A549 (cell line): ENCODE results near the gene SOX6. TPM values are rescaled to one million over a fixed set of nuclear protein-coding genes. Genes with fewer than 3 reads are reported as not detected.

Experiments used
- ATAC-seq, 2 experiments: fragments of 200-7000 bp in 1 of 2; fragments of >200 bp in 1 of 2; cut with Nextera tagmentation in 1 of 2; cut with Tn5 transposase in 1 of 2; 3 replicates each; pipeline versions ENCODE4 v1.8.0 to v1.9.1; 2018 to 2020; ENCODE audit warnings: mild to moderate bottlenecking in 1 of 2, moderate library complexity in 1 of 2
- CTCF ChIA-PET: fragments of 300-600 bp; sonication (Branson Sonifier 250); formaldehyde crosslinking; extraction: SDS; loops from one replicate; lab custom pipeline; 2021; ENCODE audit warnings: antibody characterized with exemption, inconsistent platforms; lab: Yijun Ruan, JAX
- POLR2A ChIA-PET: fragments of 350-600 bp; formaldehyde crosslinking; extraction: SDS; loops from one replicate; lab custom pipeline; 2021; ENCODE audit warnings: antibody characterized with exemption, inconsistent platforms; lab: Yijun Ruan, JAX
- DNase-seq, 2 experiments: peaks; one replicate each; pipeline versions ENCODE4 v3.0.0 to v3.0.0-alpha.2; 2011 to 2016; ENCODE audit warnings: low read depth in 1 of 2, low spot score in 1 of 2
- FAIRE-seq: peaks from 2 replicates; lab custom pipeline; 2011; peaks lifted over from hg19 to GRCh38; lab: Jason Lieb, UNC
- H3K27ac ChIP-seq, 2 experiments: fragments of >200 bp; sonication (Bioruptor Twin); formaldehyde crosslinking; 3 replicates each; pipeline ENCODE4 v1.5.1; 2016 to 2017
- H3K4me1 ChIP-seq: fragments of >200 bp; sonication (Bioruptor Twin); formaldehyde crosslinking; 3 replicates; pipeline ENCODE4 v1.6.1; 2016
- H3K4me2 ChIP-seq: fragments of >200 bp; sonication (Bioruptor Twin); formaldehyde crosslinking; 3 replicates; pipeline ENCODE4 v1.6.1; 2016
- H3K4me3 ChIP-seq: fragments of >200 bp; sonication (Bioruptor Twin); formaldehyde crosslinking; 3 replicates; pipeline ENCODE4 v1.5.1; 2016
- H3K9me3 ChIP-seq: fragments of >200 bp; sonication (Bioruptor Twin); formaldehyde crosslinking; 3 replicates; pipeline ENCODE4 v1.6.1; 2016
- CEBPB ChIP-seq, 2 experiments: fragments of >200 bp in 1 of 2; sonication (Bioruptor Twin) in 1 of 2; formaldehyde crosslinking in 1 of 2; IDR thresholded peaks; 2 replicates each; pipeline ENCODE4 v1.6.1; 2012 to 2016
- CHD4 ChIP-seq: fragments of 200-600 bp; sonication (generic); IDR thresholded peaks from 2 replicates; pipeline ENCODE4 v1.6.1; 2016; ENCODE audit warnings: antibody characterized with exemption, mild to moderate bottlenecking, borderline replicate concordance
- EHF ChIP-seq: fragments of 250-450 bp; sonication (Bioruptor Pico); IDR thresholded peaks from 2 replicates; pipeline ENCODE4 v1.5.0; 2020; ENCODE audit warnings: mild to moderate bottlenecking
- EP300 ChIP-seq, 2 experiments: fragments of >200 bp; sonication (Bioruptor Twin); formaldehyde crosslinking; IDR thresholded peaks; 2 replicates in 1 of 2; 3 replicates in 1 of 2; pipeline ENCODE4 v1.6.1; 2016 to 2017
- FOSB ChIP-seq: fragments of 250-450 bp; sonication (Bioruptor Pico); IDR thresholded peaks from 2 replicates; pipeline ENCODE4 v1.5.0; 2020; ENCODE audit warnings: mild to moderate bottlenecking, moderate library complexity
- FOSL2 ChIP-seq, 2 experiments: fragments of 450-650 bp in 1 of 2; fragments of >200 bp in 1 of 2; sonication (Bioruptor Twin) in 1 of 2; formaldehyde crosslinking; IDR thresholded peaks; 2 replicates each; pipeline versions ENCODE4 v1.5.0 to v1.6.1; 2016 to 2020; ENCODE audit warnings: mild to moderate bottlenecking in 1 of 2, moderate library complexity in 1 of 2
- HDAC2 ChIP-seq: fragments of 200-600 bp; sonication (generic); IDR thresholded peaks from 2 replicates; pipeline ENCODE4 v1.6.1; 2016
- HEYL ChIP-seq: fragments of 250-450 bp; sonication (Bioruptor Pico); IDR thresholded peaks from 2 replicates; pipeline ENCODE4 v1.8.0; 2021; ENCODE audit warnings: mild to moderate bottlenecking, moderate library complexity
- HOXA7 ChIP-seq: fragments of 250-450 bp; sonication (Bioruptor Pico); IDR thresholded peaks from 2 replicates; pipeline ENCODE4 v1.5.0; 2020; ENCODE audit warnings: mild to moderate bottlenecking, moderate library complexity
- HOXB13 ChIP-seq: fragments of 250-450 bp; sonication (Bioruptor Pico); IDR thresholded peaks from 2 replicates; pipeline ENCODE4 v1.5.0; 2020; ENCODE audit warnings: low read depth, mild to moderate bottlenecking, moderate library complexity
- KDM5A ChIP-seq: fragments of 200-600 bp; sonication (generic); IDR thresholded peaks from 2 replicates; pipeline ENCODE4 v1.6.1; 2016; ENCODE audit warnings: antibody characterized with exemption, mild to moderate bottlenecking
- MAZ ChIP-seq: fragments of 150-350 bp; IDR thresholded peaks from 2 replicates; pipeline ENCODE4 v1.6.1; 2014; ENCODE audit warnings: antibody characterized with exemption, low read depth, low read length, borderline replicate concordance
- MYC ChIP-seq: IDR thresholded peaks from 2 replicates; pipeline ENCODE4 v1.6.1; 2012; ENCODE audit warnings: mild to moderate bottlenecking, inconsistent platforms, low read length, improper control_type of control experiment, borderline replicate concordance
- NPAS2 ChIP-seq: fragments of 250-450 bp; sonication (Bioruptor Pico); IDR thresholded peaks from 2 replicates; pipeline ENCODE4 v1.8.0; 2022; ENCODE audit warnings: mild to moderate bottlenecking, moderate library complexity, borderline replicate concordance
- POLR2A ChIP-seq: IDR thresholded peaks from 2 replicates; pipeline ENCODE4 v1.6.1; 2012; ENCODE audit warnings: mild to moderate bottlenecking, low read length
- POLR2AphosphoS2 ChIP-seq: conservative IDR thresholded peaks from 2 replicates; pipeline ENCODE4 v1.6.1; 2012; ENCODE audit warnings: low read length, improper control_type of control experiment, inconsistent platforms
- RFX5 ChIP-seq: fragments of 450-650 bp; IDR thresholded peaks from 2 replicates; pipeline ENCODE4 v1.7.1; 2014; ENCODE audit warnings: antibody characterized with exemption, mild to moderate bottlenecking, moderate library complexity
- SMC3 ChIP-seq: fragments of >200 bp; sonication (Bioruptor Twin); formaldehyde crosslinking; IDR thresholded peaks from 3 replicates; pipeline ENCODE4 v1.6.1; 2018; ENCODE audit warnings: inconsistent platforms
- SREBF2 ChIP-seq: fragments of 450-650 bp; IDR thresholded peaks from 2 replicates; pipeline ENCODE4 v1.6.1; 2014; ENCODE audit warnings: mild to moderate bottlenecking, moderate library complexity
- TFCP2L1 ChIP-seq: fragments of 250-450 bp; sonication (Bioruptor Pico); IDR thresholded peaks from 2 replicates; pipeline ENCODE4 v1.5.0; 2021; ENCODE audit warnings: mild to moderate bottlenecking
- ZFP36 ChIP-seq: fragments of 450-650 bp; IDR thresholded peaks from 2 replicates; pipeline ENCODE4 v1.6.1; 2014; ENCODE audit warnings: borderline replicate concordance; ENCODE audit not compliant: partially characterized antibody
- whole genome bisulfite sequencing: methylation state at CpG from one replicate; pipeline ENCODE4 v1.1.6; 2017; ENCODE audit errors: missing lambda C conversion rate; 5-methylcytosine and 5-hydroxymethylcytosine counted together
- polyA plus RNA-seq, 4 experiments: library from polyadenylated mRNA; depleted of rRNA in 3 of 4; stranded (reverse); fragments of >200 nt; fragmentation: RNase III in 1 of 4; extraction: RNeasy Plus Mini Kit Qiagen cat#74134 plus additional on column Dnase treatment in 1 of 4; gene quantifications; 2 replicates in 3 of 4; 3 replicates in 1 of 4; pipeline ENCODE4 v1.2.3, GENCODE V29; 2011 to 2017
- TF ChIP-seq, protein P1 (sequence below): IDR thresholded peaks from 2 replicates; pipeline ENCODE4 v1.6.1; 2012
- TF ChIP-seq, protein P2 (sequence below): fragments of 250-450 bp; sonication (Bioruptor Pico); IDR thresholded peaks from 2 replicates; pipeline ENCODE4 v1.5.0; 2021; ENCODE audit warnings: mild to moderate bottlenecking, moderate library complexity, borderline replicate concordance
- TF ChIP-seq, protein P3 (sequence below): IDR thresholded peaks from 2 replicates; pipeline ENCODE4 v1.6.1; 2012

SOX6 gene
- polyA plus RNA-seq, 2 of the 4 experiments (the other 2 are of a cell fraction) = 0.18 TPM; not detected in 1

DNA sequence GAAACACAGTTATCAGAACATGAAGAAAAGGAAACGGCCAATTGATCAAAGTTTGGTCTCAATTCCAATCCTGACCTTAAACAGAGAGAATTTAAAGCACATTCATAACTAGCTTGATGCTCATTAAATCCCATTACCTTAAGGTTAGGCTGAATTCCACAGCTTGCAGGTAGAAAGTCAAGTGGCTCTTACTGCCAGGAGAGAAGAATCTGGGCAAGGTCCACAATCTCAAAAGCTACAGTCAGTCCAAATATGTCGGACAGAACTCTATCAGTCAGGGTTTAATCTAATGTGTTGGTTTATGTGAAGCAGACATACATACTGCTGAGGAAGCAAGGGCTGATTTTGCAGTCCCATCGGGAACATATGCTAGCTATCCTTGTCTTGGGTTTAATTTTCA is 348.8 kb downstream of the SOX6 start:
- ATAC-seq (no peak), DNase-seq (no peak), FAIRE-seq (no peak)
- CTCF ChIA-PET = interaction anchor here (0.9 kb wide), 1 partner anchor 13 kb away, joined by 3 read pairs; no protein-coding TSS in a partner anchor
- H3K4me1 ChIP-seq = peaks cover 4% of the 10 kb centered on the region
- no peak overlapping the region for H3K4me3 ChIP-seq
- 30% methylated on average over 3 of the region's 3 CpGs for WGBS
- H3K4me2 ChIP-seq = no peak overlapping the region
- POLR2A ChIA-PET = no interaction called here
- H3K27ac ChIP-seq = no peak overlapping the region
- H3K9me3 ChIP-seq = no peaks in the 10 kb centered on the region
- no peak for TF ChIP-seq HOXB13 (CRISPR knock-in tag)
- no peak for TF ChIP-seq RFX5
- no peak for TF ChIP-seq TFCP2L1
- no peak for TF ChIP-seq KDM5A
- TF ChIP-seq EHF (CRISPR knock-in tag) = no peak
- no peak for TF ChIP-seq HEYL (CRISPR knock-in tag)
- TF ChIP-seq, protein P1, sequence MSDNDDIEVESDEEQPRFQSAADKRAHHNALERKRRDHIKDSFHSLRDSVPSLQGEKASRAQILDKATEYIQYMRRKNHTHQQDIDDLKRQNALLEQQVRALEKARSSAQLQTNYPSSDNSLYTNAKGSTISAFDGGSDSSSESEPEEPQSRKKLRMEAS = no peak
- TF ChIP-seq SMC3 = no peak
- TF ChIP-seq, protein P2, sequence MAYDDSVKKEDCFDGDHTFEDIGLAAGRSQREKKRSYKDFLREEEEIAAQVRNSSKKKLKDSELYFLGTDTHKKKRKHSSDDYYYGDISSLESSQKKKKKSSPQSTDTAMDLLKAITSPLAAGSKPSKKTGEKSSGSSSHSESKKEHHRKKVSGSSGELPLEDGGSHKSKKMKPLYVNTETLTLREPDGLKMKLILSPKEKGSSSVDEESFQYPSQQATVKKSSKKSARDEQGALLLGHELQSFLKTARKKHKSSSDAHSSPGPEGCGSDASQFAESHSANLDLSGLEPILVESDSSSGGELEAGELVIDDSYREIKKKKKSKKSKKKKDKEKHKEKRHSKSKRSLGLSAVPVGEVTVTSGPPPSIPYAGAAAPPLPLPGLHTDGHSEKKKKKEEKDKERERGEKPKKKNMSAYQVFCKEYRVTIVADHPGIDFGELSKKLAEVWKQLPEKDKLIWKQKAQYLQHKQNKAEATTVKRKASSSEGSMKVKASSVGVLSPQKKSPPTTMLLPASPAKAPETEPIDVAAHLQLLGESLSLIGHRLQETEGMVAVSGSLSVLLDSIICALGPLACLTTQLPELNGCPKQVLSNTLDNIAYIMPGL (CRISPR knock-in tag) = no peak

DNA sequence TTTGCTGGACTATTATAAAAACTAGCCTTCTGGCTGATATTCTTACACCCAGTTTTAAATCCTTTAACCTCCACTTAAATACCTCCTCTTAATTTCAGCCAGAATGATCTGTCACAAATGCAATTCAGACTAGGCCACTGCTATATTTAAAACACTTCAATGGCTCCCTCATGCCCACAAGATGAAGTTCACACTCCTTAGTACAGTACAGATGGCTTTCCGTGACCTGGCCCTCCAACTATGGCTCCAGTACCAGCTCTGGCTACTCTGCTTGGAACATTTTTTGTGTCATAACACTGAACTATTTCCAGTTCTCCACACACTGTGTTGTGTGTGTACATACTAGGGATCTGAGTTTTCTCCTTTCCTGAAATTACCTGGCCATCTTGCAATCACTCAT is 353.4 kb downstream of the SOX6 start:
- CTCF ChIA-PET = interaction anchor here (0.9 to 1.0 kb wide), 2 partner anchors 68 to 101 kb away, joined by 3 read pairs; no protein-coding TSS in a partner anchor
- Histone ChIP-seq H3K4me1 (peaks cover 19% of the 10 kb centered on the region), H3K9me3 (no peaks in the 10 kb centered on the region), H3K27ac (peak overlapping the region; percentile 39 to 54; a peak in 4 of 6 replicates), H3K4me2 (peak overlapping the region; percentile 71; the same call in 1 of the 3 replicates), H3K4me3 (no peak overlapping the region)
- no peak for FAIRE-seq
- 100% methylated on average over 1 of the region's 1 CpG for WGBS
- ATAC-seq = 0 out of 6 replicates have a peak, but pooled peaks of 1 of the 2 experiments have one; percentile 24
- POLR2A ChIA-PET = no interaction called here
- DNase-seq = no peak
- TF ChIP-seq ZFP36 (no peak), MAZ (no peak), HOXA7 (CRISPR knock-in tag) (no peak), EP300 (IDR thresholded peaks at IDR 0.05) (no peak), POLR2AphosphoS2 (no peak), CEBPB (IDR thresholded peaks at IDR 0.05) (no peak), RFX5 (no peak), EHF (CRISPR knock-in tag) (no peak), FOSB (CRISPR knock-in tag) (no peak), POLR2A (no peak), CHD4 (no peak), HDAC2 (no peak), NPAS2 (CRISPR knock-in tag) (no peak), SREBF2 (no peak), FOSL2 (IDR thresholded peaks at IDR 0.05) (no peak), FOSL2 (CRISPR knock-in tag; IDR thresholded peaks at IDR 0.05) (no peak), MYC (no peak)
- TF ChIP-seq, protein P3, sequence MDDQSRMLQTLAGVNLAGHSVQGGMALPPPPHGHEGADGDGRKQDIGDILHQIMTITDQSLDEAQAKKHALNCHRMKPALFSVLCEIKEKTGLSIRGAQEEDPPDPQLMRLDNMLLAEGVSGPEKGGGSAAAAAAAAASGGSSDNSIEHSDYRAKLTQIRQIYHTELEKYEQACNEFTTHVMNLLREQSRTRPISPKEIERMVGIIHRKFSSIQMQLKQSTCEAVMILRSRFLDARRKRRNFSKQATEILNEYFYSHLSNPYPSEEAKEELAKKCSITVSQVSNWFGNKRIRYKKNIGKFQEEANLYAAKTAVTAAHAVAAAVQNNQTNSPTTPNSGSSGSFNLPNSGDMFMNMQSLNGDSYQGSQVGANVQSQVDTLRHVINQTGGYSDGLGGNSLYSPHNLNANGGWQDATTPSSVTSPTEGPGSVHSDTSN = no peak
